CD8-positive, alpha-beta memory T cell (primary cell): ENCODE measurements around the gene PON2. TPM values are rescaled to one million over a fixed set of nuclear protein-coding genes. Genes with fewer than 3 reads are reported as not detected.

ENCODE experiments used
- CTCF ChIA-PET: fragments of 350-600 bp; sonication (Branson Sonifier 250); formaldehyde crosslinking; loops from one replicate; lab custom pipeline; 2021; ENCODE audit warnings: antibody characterized with exemption; lab: Charles Lee
- POLR2A ChIA-PET: fragments of 350-600 bp; sonication (Branson Sonifier 250); formaldehyde crosslinking; loops from one replicate; lab custom pipeline; 2021; ENCODE audit warnings: antibody characterized with exemption; lab: Charles Lee
- DNase-seq, 5 donors: peaks; one replicate each; pipeline versions ENCODE4 v3.0.0 to v3.0.0-alpha.2; 2020 to 2022; ENCODE audit warnings: mixed read lengths in 1 of 5
- H3K27ac ChIP-seq: one replicate; pipeline ENCODE4 v1.7.0; 2013; ENCODE audit warnings: low read depth, mild to moderate bottlenecking, low read length, moderate library complexity
- H3K27me3 ChIP-seq: 2 replicates; pipeline ENCODE4 v1.7.0; 2013; ENCODE audit warnings: low read length, mild to moderate bottlenecking; ENCODE audit not compliant: insufficient read depth, poor library complexity, severe bottlenecking
- H3K36me3 ChIP-seq: 2 replicates; pipeline ENCODE4 v1.7.0; 2013; ENCODE audit warnings: mild to moderate bottlenecking, low read length, moderate library complexity; ENCODE audit not compliant: insufficient read depth
- H3K4me1 ChIP-seq: 2 replicates; pipeline ENCODE4 v1.7.0; 2013; ENCODE audit warnings: mild to moderate bottlenecking, low read length, moderate library complexity; ENCODE audit not compliant: insufficient read depth
- H3K4me3 ChIP-seq: 2 replicates; pipeline ENCODE4 v1.7.0; 2013; ENCODE audit warnings: mild to moderate bottlenecking, low read length
- H3K9me3 ChIP-seq: 2 replicates; pipeline ENCODE4 v1.7.0; 2013; ENCODE audit warnings: mild to moderate bottlenecking, low read length
- H3K27ac Mint-ChIP-seq, 8 donors: one replicate each; pipeline ENCODE4 v1.8.0; 2020 to 2021; ENCODE audit warnings: mixed read lengths in 8 of 8, mild to moderate bottlenecking in 6 of 8, inconsistent platforms in 3 of 8, moderate library complexity in 3 of 8
- H3K27me3 Mint-ChIP-seq, 2 donors: one replicate each; pipeline ENCODE4 v1.8.0; 2020 to 2021; ENCODE audit warnings: mixed read lengths in 2 of 2, mild to moderate bottlenecking in 1 of 2, moderate library complexity in 1 of 2
- H3K36me3 Mint-ChIP-seq, 3 donors: one replicate each; pipeline ENCODE4 v1.8.0; 2020 to 2021; ENCODE audit warnings: mixed read lengths in 3 of 3, inconsistent platforms in 1 of 3, mild to moderate bottlenecking in 1 of 3
- H3K4me1 Mint-ChIP-seq, 3 donors: one replicate each; pipeline ENCODE4 v1.8.0; 2020 to 2021; ENCODE audit warnings: mixed read lengths in 3 of 3, inconsistent platforms in 1 of 3, mild to moderate bottlenecking in 1 of 3
- H3K4me3 Mint-ChIP-seq, 7 donors: one replicate each; pipeline ENCODE4 v1.8.0; 2020 to 2021; ENCODE audit warnings: mixed read lengths in 7 of 7, mild to moderate bottlenecking in 6 of 7, moderate library complexity in 4 of 7, inconsistent platforms in 2 of 7
- H3K9me3 Mint-ChIP-seq, 5 donors: one replicate each; pipeline ENCODE4 v1.8.0; 2020 to 2022; ENCODE audit warnings: mixed read lengths in 5 of 5, mild to moderate bottlenecking in 3 of 5, moderate library complexity in 2 of 5, inconsistent platforms in 1 of 5
- polyA plus RNA-seq: library from polyadenylated mRNA; unstranded; fragments of 300-500 nt; fragmentation: Illumina TruSeq; gene quantifications from one replicate; pipeline ENCODE4 v1.2.3, GENCODE V29; 2021
- total RNA-seq, 2 experiments: library from RNA; stranded (reverse); gene quantifications; one replicate each; pipeline ENCODE4 v1.2.3, GENCODE V29; 2021

Gene PON2
- total and polyA plus RNA-seq, 3 experiments from 2014 or later, result 6.0 to 7.0 (median 6.5) TPM

DNA sequence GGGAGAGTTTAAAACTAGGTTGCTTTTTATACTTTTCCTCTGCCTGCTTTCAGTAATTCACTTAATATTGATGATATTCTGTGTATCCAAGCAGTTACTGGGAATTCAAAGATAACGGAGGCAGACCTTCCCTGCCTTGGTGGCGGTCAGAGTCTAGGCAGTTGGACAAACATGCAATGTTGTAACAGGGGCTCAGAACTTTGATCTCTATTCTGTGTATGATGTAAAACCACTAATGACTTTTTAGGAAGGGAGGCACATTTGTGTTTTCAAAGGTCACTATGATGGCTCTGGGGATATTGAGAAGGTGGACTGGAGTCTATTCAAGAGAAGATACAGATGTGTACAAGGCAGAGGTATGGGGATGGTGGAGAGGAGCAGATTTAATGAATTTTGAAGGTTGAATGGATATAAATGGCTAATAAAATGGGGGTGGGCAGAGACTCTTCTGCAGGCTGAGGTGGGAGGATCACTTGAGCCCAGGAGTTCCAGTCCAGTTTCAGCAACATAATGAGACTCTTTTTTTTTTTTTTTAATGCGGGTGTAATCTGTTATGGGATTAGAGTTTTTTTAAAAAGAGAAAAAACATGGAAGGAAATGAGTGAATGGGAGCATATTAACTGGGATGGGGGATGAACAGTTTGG lies 5.7 kb upstream of the PON2 start:
- CTCF ChIA-PET, result no interaction called here
- POLR2A ChIA-PET, result no interaction called here
- no peak overlapping the region for H3K4me3 ChIP-seq
- Mint-ChIP-seq H3K27me3 (peaks cover 0 to 9% of the 10 kb centered on the region in 2 donors), H3K27ac (no peak overlapping the region), H3K4me3 (peak overlapping the region in 1 of 7 donors; percentile 1), H3K36me3 (no peaks in the 10 kb centered on the region), H3K9me3 (no peaks in the 10 kb centered on the region), H3K4me1 (peaks cover 1 to 5% (median 1%) of the 10 kb centered on the region in 3 donors)
- no peaks in the 10 kb centered on the region for H3K36me3 ChIP-seq
- no peak for DNase-seq
- H3K4me1 ChIP-seq, result no peaks in the 10 kb centered on the region
- no peaks in the 10 kb centered on the region for H3K9me3 ChIP-seq
- H3K27ac ChIP-seq, result no peak overlapping the region
- H3K27me3 ChIP-seq, result no peaks in the 10 kb centered on the region

DNA sequence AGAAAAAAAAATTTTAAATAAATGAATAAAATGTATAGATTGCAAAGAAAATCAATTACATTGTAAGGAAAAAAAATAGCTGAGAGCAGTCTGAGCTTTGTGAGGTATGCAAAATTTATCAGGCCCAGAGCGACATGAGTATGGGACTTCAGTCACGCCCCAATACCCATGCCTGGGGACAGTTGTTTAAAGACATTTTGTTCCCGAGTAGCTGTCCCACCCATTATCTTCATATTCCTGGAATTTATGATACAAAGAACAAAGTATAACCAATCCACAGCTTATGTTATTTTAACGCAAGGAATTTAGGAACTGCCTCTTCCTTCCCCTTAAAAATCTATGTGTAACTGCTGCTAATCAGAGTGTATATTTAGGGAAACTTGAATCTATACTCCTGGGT lies 1.6 kb upstream of the PON2 start:
- H3K36me3 Mint-ChIP-seq, result peaks cover 0 to 3% (median 2%) of the 10 kb centered on the region in 3 donors
- no peaks in the 10 kb centered on the region for H3K36me3 ChIP-seq
- peaks cover 7% of the 10 kb centered on the region for H3K4me1 ChIP-seq
- no peaks in the 10 kb centered on the region for H3K9me3 Mint-ChIP-seq
- H3K27ac ChIP-seq, result no peak overlapping the region
- ChIA-PET POLR2A (no interaction called here), CTCF (no interaction called here)
- no peaks in the 10 kb centered on the region for H3K27me3 Mint-ChIP-seq
- no peak overlapping the region for H3K4me3 ChIP-seq
- DNase-seq, result no peak
- H3K4me3 Mint-ChIP-seq, result peak overlapping the region in 1 of 7 donors; percentile 82
- no peaks in the 10 kb centered on the region for H3K9me3 ChIP-seq
- H3K27ac Mint-ChIP-seq, result no peak overlapping the region
- peaks cover 10 to 21% (median 19%) of the 10 kb centered on the region in 3 donors for H3K4me1 Mint-ChIP-seq
- no peaks in the 10 kb centered on the region for H3K27me3 ChIP-seq

DNA sequence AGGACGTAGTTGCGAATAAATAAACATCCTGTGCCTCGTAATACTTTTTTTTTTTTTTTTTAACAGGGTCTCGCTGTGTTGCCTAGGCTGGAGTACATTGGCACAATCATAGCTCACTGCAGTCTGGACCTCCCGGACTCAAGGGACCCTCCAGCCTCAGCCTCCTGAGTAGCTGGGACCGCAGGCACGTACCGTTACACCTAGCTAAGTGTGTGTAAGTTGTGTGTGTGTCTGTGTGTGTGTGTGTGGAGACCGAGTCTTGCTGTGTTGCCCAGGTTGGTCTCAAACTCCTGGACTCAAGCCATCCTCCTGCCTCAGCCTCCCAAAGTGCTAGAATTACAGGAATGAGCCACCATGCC lies 573 bp upstream of the PON2 start:
- peak overlapping the region; percentile 39 for H3K27ac ChIP-seq
- Mint-ChIP-seq H3K9me3 (no peaks in the 10 kb centered on the region), H3K27ac (peak overlapping the region; percentile 59 to 96 (median 90)), H3K4me1 (peaks cover 10 to 21% (median 19%) of the 10 kb centered on the region in 3 donors), H3K4me3 (peak overlapping the region; percentile 84 to 93 (median 87)), H3K36me3 (peaks cover 0 to 3% (median 2%) of the 10 kb centered on the region in 3 donors), H3K27me3 (peaks cover 0 to 4% of the 10 kb centered on the region in 2 donors)
- H3K36me3 ChIP-seq, result no peaks in the 10 kb centered on the region
- no peaks in the 10 kb centered on the region for H3K27me3 ChIP-seq
- no peaks in the 10 kb centered on the region for H3K9me3 ChIP-seq
- peaks cover 7% of the 10 kb centered on the region for H3K4me1 ChIP-seq
- H3K4me3 ChIP-seq, result peak overlapping the region; percentile 35
- no peak for DNase-seq
- POLR2A ChIA-PET, result no interaction called here
- CTCF ChIA-PET, result interaction anchor here (0.5 to 1.0 kb wide), 3 partner anchors 40 to 42 kb away, joined by 3 read pairs; no protein-coding TSS in a partner anchor

DNA sequence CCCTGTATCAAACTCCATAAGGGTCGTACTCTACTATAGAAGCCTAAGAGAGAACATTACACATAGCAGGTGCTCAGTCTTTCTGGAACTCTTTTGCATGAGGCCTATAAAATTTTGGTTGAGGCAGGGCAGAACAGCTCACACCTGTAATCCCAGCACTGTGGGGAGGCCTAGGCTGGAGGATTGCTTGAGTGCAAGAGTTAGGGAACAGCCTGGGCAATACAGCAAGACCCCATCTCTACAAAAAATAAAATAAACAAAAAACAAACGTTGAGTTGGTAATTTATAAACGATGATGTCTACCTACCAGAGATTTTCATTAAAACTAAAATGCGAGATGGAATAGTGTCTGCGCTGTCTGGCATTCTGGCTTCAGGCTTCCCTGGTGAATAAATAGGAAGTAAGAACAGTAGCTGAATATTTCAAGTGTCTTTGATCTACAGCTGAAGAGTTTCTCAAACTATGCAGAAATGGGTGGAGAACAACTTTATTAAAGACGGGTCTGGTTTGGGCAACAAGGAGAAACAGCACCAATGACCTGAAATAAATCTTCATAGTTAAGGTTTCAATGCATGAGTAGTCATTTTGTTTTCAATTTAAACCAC lies 774 bp downstream of the PON2 start:
- ChIA-PET CTCF (interaction anchor here (1.0 kb wide), 1 partner anchor 11 kb away, joined by 3 read pairs; no protein-coding TSS in a partner anchor), POLR2A (no interaction called here)
- Mint-ChIP-seq H3K9me3 (no peaks in the 10 kb centered on the region), H3K36me3 (peaks cover 2 to 5% (median 3%) of the 10 kb centered on the region in 3 donors), H3K4me1 (peaks cover 10 to 21% (median 19%) of the 10 kb centered on the region in 3 donors), H3K27ac (peak overlapping the region in 7 of 8 donors; percentile 1 to 83 (median 65)), H3K27me3 (peaks cover 0 to 4% of the 10 kb centered on the region in 2 donors), H3K4me3 (peak overlapping the region; percentile 77 to 93 (median 85))
- H3K9me3 ChIP-seq, result no peaks in the 10 kb centered on the region
- peak in 1 of 5 donors; percentile 1 for DNase-seq
- peaks cover 7% of the 10 kb centered on the region for H3K4me1 ChIP-seq
- H3K27ac ChIP-seq, result peak overlapping the region; percentile 39
- no peaks in the 10 kb centered on the region for H3K27me3 ChIP-seq
- no peaks in the 10 kb centered on the region for H3K36me3 ChIP-seq
- H3K4me3 ChIP-seq, result peak overlapping the region; percentile 35

DNA sequence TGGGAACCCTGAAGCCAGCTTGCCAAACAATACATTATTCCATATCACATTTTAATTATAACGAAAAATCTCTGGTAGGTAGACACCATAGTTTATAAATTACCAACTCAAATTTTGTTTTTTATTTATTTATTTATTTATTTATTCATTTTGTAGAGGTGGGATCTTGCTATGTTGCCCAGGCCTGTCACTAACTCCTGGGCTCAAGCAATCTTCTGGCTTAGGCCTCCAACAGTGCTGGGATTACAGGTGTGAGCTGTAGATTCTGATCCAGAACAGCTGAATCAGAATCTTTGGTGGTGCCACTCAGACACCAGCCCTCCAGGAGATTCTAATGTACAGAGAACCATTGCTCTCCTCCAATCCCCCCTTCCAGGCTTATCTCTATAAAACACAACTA lies 1.7 kb downstream of the PON2 start:
- H3K4me1 Mint-ChIP-seq, result peaks cover 10 to 21% (median 19%) of the 10 kb centered on the region in 3 donors
- H3K4me3 Mint-ChIP-seq, result peak overlapping the region in 1 of 7 donors; percentile 84
- peaks cover 7% of the 10 kb centered on the region for H3K4me1 ChIP-seq
- H3K27ac Mint-ChIP-seq, result no peak overlapping the region
- no peak overlapping the region for H3K4me3 ChIP-seq
- H3K36me3 ChIP-seq, result no peaks in the 10 kb centered on the region
- H3K27me3 Mint-ChIP-seq, result peaks cover 0 to 4% of the 10 kb centered on the region in 2 donors
- POLR2A ChIA-PET, result no interaction called here
- H3K27me3 ChIP-seq, result no peaks in the 10 kb centered on the region
- DNase-seq, result no peak
- H3K27ac ChIP-seq, result no peak overlapping the region
- no peaks in the 10 kb centered on the region for H3K9me3 ChIP-seq
- H3K36me3 Mint-ChIP-seq, result peaks cover 2 to 5% (median 3%) of the 10 kb centered on the region in 3 donors
- H3K9me3 Mint-ChIP-seq, result no peaks in the 10 kb centered on the region
- CTCF ChIA-PET, result no interaction called here

DNA sequence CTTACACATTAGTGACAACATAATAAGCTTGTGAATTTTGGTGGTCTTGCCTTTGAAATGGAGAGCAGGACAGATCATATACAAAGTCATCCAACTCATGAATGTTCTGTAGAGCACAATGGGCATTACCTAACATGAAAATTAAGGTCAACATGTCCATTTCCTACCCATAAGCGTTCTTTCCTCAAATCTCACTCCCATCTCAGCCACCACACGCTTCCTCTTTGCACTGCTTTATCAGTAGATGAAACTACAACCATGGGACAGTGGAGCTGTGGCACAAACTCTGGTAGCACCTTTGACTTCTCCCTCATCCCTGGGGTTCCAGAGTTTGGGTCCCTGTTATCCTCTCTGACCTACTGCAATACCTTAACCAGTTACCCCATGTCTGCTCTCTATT lies 2.2 kb downstream of the PON2 start:
- H3K27ac Mint-ChIP-seq, result no peak overlapping the region
- peak overlapping the region in 1 of 7 donors; percentile 84 for H3K4me3 Mint-ChIP-seq
- H3K4me1 Mint-ChIP-seq, result peaks cover 10 to 21% (median 19%) of the 10 kb centered on the region in 3 donors
- no peak for DNase-seq
- Histone ChIP-seq H3K27me3 (no peaks in the 10 kb centered on the region), H3K36me3 (no peaks in the 10 kb centered on the region), H3K4me1 (peaks cover 7% of the 10 kb centered on the region), H3K9me3 (no peaks in the 10 kb centered on the region), H3K27ac (no peak overlapping the region), H3K4me3 (no peak overlapping the region)
- peaks cover 0 to 4% of the 10 kb centered on the region in 2 donors for H3K27me3 Mint-ChIP-seq
- ChIA-PET POLR2A (no interaction called here), CTCF (no interaction called here)
- no peaks in the 10 kb centered on the region for H3K9me3 Mint-ChIP-seq
- peaks cover 2 to 5% (median 3%) of the 10 kb centered on the region in 3 donors for H3K36me3 Mint-ChIP-seq

DNA sequence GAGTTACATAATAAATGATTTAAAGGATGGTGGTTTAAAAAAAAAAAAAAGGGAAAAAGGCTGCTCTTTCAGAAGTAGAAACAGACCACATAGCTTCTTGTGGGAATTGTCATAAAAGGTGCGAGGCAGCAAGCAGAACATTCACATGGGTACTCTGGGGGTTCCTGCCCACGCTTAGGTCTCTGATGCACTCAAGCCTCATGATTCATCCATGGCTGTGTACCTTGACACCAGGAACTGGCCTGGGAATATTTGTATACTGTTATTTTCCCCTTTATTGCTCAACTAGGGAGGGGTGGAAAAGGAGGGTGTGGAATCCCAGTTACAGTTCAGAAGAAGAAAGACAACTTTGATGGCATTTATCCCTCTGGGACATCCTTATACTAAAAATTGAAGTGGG lies 4.0 kb downstream of the PON2 start:
- Histone ChIP-seq H3K36me3 (no peaks in the 10 kb centered on the region), H3K4me3 (no peak overlapping the region), H3K27me3 (no peaks in the 10 kb centered on the region), H3K27ac (no peak overlapping the region), H3K9me3 (no peaks in the 10 kb centered on the region), H3K4me1 (peaks cover 7% of the 10 kb centered on the region)
- CTCF ChIA-PET, result no interaction called here
- no peaks in the 10 kb centered on the region for H3K9me3 Mint-ChIP-seq
- no peak overlapping the region for H3K27ac Mint-ChIP-seq
- peaks cover 0 to 4% of the 10 kb centered on the region in 2 donors for H3K27me3 Mint-ChIP-seq
- peak overlapping the region in 1 of 7 donors; percentile 33 for H3K4me3 Mint-ChIP-seq
- POLR2A ChIA-PET, result no interaction called here
- no peak for DNase-seq
- peaks cover 8 to 21% (median 15%) of the 10 kb centered on the region in 3 donors for H3K4me1 Mint-ChIP-seq
- H3K36me3 Mint-ChIP-seq, result peaks cover 2 to 5% (median 3%) of the 10 kb centered on the region in 3 donors
